Nephron (organoid): ENCODE results near the gene NEIL3.
A peak's percentile ranks its signal among the peaks of the same experiment; 100 is the strongest.
"Not testable (repeated sequence)": the region's sequence is repeated elsewhere in the genome, so short reads cannot be mapped to it uniquely, and the experiment has no call there.

Experiments used
- H3K27ac Mint-ChIP-seq, 3 experiments: 2 replicates each; pipeline ENCODE4 v1.8.0; 2020; ENCODE audit warnings: mixed read lengths in 3 of 3, mild to moderate bottlenecking in 2 of 3, moderate library complexity in 1 of 3
- H3K27me3 Mint-ChIP-seq: 2 replicates; pipeline ENCODE4 v1.8.0; 2021; ENCODE audit warnings: low read depth, mild to moderate bottlenecking, moderate library complexity, mixed read lengths
- H3K36me3 Mint-ChIP-seq: 2 replicates; pipeline ENCODE4 v1.8.0; 2020; ENCODE audit warnings: low read depth, mixed read lengths
- H3K4me1 Mint-ChIP-seq: 2 replicates; pipeline ENCODE4 v1.8.0; 2020; ENCODE audit warnings: mixed read lengths
- H3K4me3 Mint-ChIP-seq, 3 experiments: 2 replicates each; pipeline ENCODE4 v1.8.0; 2020; ENCODE audit warnings: mild to moderate bottlenecking in 3 of 3, mixed read lengths in 3 of 3, moderate library complexity in 2 of 3
- H3K9me3 Mint-ChIP-seq: 2 replicates; pipeline ENCODE4 v1.8.0; 2020; ENCODE audit warnings: mixed read lengths
- TF ChIP-seq, protein P1 (sequence below), 3 experiments: fragments of 200-600 bp; sonication (generic); IDR thresholded peaks; one replicate each; pipeline ENCODE4 v1.5.0; 2021; ENCODE audit warnings: antibody characterized with exemption in 3 of 3; ENCODE audit not compliant: unreplicated experiment in 3 of 3

NEIL3 gene

DNA sequence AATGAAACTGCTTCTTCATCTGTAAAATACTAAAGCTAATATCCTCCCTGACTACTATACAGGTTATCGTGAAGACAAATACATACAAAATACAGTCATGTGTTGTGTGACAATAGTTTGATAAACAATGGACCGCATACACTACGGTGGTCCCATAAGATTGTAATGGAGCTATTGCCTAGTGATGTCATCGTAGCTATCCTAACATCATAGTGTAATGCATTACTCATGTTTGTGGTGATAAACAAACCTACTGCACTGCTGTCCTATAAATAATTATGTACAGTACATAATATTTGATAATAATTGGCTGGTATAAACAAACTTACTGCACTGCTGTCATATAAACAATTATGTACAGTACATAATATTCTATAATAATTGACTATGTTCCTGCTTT is 5.6 kb upstream of the NEIL3 start:
- Mint-ChIP-seq H3K27me3 (no peaks in the 10 kb centered on the region), H3K36me3 (no peaks in the 10 kb centered on the region), H3K4me1 (peaks cover under 1% of the 10 kb centered on the region), H3K4me3 (no peak overlapping the region), H3K27ac (no peak overlapping the region), H3K9me3 (no peaks in the 10 kb centered on the region)
- TF ChIP-seq, protein P1, sequence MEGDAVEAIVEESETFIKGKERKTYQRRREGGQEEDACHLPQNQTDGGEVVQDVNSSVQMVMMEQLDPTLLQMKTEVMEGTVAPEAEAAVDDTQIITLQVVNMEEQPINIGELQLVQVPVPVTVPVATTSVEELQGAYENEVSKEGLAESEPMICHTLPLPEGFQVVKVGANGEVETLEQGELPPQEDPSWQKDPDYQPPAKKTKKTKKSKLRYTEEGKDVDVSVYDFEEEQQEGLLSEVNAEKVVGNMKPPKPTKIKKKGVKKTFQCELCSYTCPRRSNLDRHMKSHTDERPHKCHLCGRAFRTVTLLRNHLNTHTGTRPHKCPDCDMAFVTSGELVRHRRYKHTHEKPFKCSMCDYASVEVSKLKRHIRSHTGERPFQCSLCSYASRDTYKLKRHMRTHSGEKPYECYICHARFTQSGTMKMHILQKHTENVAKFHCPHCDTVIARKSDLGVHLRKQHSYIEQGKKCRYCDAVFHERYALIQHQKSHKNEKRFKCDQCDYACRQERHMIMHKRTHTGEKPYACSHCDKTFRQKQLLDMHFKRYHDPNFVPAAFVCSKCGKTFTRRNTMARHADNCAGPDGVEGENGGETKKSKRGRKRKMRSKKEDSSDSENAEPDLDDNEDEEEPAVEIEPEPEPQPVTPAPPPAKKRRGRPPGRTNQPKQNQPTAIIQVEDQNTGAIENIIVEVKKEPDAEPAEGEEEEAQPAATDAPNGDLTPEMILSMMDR (IDR thresholded peaks at IDR 0.05; ENCODE audit: unreplicated experiment in 3 of 3) = no peak

DNA sequence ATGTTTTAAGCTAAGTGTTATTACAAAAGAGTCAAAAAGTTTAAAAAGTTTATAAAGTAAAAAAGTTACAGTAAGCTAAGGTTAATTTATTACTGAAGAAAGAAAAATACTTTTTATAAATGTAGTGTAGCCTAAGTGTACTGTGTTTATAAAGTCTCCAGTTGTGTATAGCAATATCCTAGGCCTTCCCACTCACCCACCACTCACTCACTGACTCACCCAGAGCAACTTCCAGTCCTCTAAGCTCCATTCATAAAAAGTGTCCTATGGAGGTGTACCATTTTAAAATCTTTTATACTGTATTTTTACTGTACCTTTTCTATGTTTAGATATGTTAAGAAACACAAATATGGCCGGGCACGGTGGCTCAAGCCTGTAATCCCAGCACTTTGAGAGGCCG is 4.8 kb upstream of the NEIL3 start:
- H3K4me1 Mint-ChIP-seq, H3K4me3 Mint-ChIP-seq, H3K36me3 Mint-ChIP-seq, H3K9me3 Mint-ChIP-seq, H3K27me3 Mint-ChIP-seq, H3K27ac Mint-ChIP-seq: not testable (repeated sequence)

DNA sequence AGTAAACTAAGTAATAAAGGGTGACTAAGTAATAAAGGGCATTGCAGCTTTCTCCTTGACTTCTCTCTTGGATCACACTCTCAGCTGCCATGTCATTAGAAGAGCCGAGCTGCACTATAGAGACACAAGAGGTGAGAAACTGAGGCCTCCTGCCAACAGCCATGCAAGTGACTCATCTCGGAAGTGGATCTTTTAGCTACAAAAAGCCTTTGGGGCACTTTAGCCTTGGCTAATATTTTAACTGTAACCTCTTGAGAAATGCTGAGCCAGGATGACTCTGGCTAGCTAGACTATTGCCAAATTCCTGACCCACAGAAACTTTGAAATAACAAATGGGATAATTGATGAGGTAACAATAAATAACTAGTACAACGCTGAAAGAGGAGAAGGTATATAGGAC is 1.5 kb upstream of the NEIL3 start:
- no peaks in the 10 kb centered on the region for H3K9me3 Mint-ChIP-seq
- no peaks in the 10 kb centered on the region for H3K36me3 Mint-ChIP-seq
- H3K4me3 Mint-ChIP-seq = peak overlapping the region; percentile 27 to 64 (median 55)
- TF ChIP-seq, protein P1 (IDR thresholded peaks at IDR 0.05; ENCODE audit: unreplicated experiment in 3 of 3) = no peak
- H3K4me1 Mint-ChIP-seq = peaks cover 11% of the 10 kb centered on the region
- no peaks in the 10 kb centered on the region for H3K27me3 Mint-ChIP-seq
- H3K27ac Mint-ChIP-seq = no peak overlapping the region

DNA sequence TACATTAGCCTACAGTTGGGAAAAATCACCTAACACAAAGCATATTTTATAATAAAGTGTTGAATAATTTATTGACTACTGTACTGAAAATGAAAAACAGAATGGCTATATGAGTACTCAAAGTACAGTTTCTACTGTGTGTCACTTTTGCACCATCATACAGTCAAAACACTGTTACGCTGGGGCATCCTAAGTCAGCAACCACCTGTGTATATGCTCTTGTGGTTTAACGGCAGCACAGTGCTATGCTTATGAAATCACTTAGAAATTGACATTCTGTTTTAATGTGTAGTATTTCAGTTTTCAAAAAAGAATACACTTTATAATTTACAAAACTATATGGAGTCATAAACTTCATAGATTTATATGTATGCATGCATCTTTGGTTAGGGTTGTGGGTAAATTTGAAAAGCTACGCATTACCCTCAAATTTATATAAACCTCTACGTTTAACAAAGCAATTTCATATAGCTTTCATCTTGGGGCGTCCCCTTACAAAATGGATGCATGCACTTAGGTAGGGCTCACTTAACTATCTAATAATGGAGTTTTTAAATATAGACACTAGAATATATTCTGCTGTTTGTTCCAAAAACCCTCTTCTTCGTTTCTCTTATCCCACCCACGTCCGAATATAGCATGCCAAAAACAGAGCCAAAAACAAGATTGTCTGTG is 690 bp upstream of the NEIL3 start:
- no peaks in the 10 kb centered on the region for H3K27me3 Mint-ChIP-seq
- TF ChIP-seq, protein P1 (IDR thresholded peaks at IDR 0.05; ENCODE audit: unreplicated experiment in 3 of 3) = no peak
- H3K36me3 Mint-ChIP-seq = no peaks in the 10 kb centered on the region
- H3K27ac Mint-ChIP-seq = peak overlapping the region; percentile 0 to 78 (median 9)
- H3K4me3 Mint-ChIP-seq = peak overlapping the region; percentile 80 to 96 (median 93)
- peaks cover 11% of the 10 kb centered on the region for H3K4me1 Mint-ChIP-seq
- H3K9me3 Mint-ChIP-seq = no peaks in the 10 kb centered on the region

DNA sequence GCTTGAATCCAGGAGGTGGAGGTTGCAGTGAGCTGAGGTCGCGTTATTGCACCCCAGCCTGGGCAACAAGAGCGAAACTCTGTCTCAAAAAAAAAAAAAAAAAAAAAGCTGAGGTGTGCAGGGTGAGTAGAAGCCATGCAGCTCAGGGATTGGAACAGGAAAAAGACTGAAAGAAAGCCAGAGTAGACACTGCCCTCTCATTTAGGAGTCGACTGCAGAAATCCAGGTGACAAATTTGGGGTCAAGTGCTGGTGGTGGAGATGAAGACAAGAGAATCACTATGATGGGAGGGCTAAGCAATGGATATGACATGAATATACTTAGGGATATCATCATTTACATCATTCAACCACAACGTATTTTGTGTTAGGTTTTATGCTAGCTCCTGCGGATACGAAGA is 1.9 kb downstream of the NEIL3 start:
- Mint-ChIP-seq H3K9me3 (no peaks in the 10 kb centered on the region), H3K4me3 (peak overlapping the region in 2 of 3 experiments; percentile 30 to 41), H3K27me3 (no peaks in the 10 kb centered on the region), H3K36me3 (no peaks in the 10 kb centered on the region), H3K27ac (no peak overlapping the region), H3K4me1 (peaks cover 11% of the 10 kb centered on the region)
- TF ChIP-seq, protein P1 (IDR thresholded peaks at IDR 0.05; ENCODE audit: unreplicated experiment in 3 of 3) = no peak

DNA sequence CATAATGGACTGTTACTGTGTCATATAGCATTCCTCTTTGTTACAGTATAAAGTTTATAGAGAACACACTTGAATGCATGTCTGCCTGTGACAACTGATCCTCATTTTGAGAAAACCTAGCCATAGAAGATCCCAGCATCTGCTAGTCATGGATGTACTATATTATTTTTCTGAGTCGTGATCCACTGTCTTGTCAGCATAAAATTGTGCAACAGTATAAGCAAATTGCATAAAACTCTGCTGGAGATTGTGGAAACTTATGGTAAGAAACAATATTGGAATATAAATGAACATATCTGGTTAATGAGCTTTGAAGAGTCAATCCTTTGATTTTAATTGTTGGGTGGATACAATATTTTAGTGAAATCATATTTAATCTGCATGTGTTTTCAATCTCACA is 3.6 kb downstream of the NEIL3 start:
- H3K4me1 Mint-ChIP-seq = peaks cover 11% of the 10 kb centered on the region
- no peaks in the 10 kb centered on the region for H3K36me3 Mint-ChIP-seq
- H3K27me3 Mint-ChIP-seq = no peaks in the 10 kb centered on the region
- TF ChIP-seq, protein P1 (IDR thresholded peaks at IDR 0.05; ENCODE audit: unreplicated experiment in 3 of 3) = no peak
- H3K9me3 Mint-ChIP-seq = no peaks in the 10 kb centered on the region
- H3K27ac Mint-ChIP-seq = no peak overlapping the region
- no peak overlapping the region for H3K4me3 Mint-ChIP-seq
